HFFc6 (cell line): ENCODE results near the gene SLC25A13. TPM values are rescaled to one million over a fixed set of nuclear protein-coding genes. Genes with fewer than 3 reads are reported as not detected.

Experiments used
- DNase-seq: peaks from one replicate; pipeline ENCODE4 v3.0.0-alpha.2; 2018
- H3K27ac Mint-ChIP-seq: 2 replicates; pipeline ENCODE4 v1.8.0; 2020; ENCODE audit warnings: mild to moderate bottlenecking, mixed read lengths
- H3K27me3 Mint-ChIP-seq: 2 replicates; pipeline ENCODE4 v1.8.0; 2021; ENCODE audit warnings: mild to moderate bottlenecking, moderate library complexity, mixed read lengths; ENCODE audit not compliant: insufficient read depth
- H3K36me3 Mint-ChIP-seq: 2 replicates; pipeline ENCODE4 v1.8.0; 2021; ENCODE audit warnings: low read depth, mixed read lengths
- H3K4me1 Mint-ChIP-seq: 2 replicates; pipeline ENCODE4 v1.8.0; 2020; ENCODE audit warnings: low read depth, mixed read lengths
- H3K4me3 Mint-ChIP-seq: 2 replicates; pipeline ENCODE4 v1.8.0; 2020; ENCODE audit warnings: mild to moderate bottlenecking, moderate library complexity, mixed read lengths
- H3K9me3 Mint-ChIP-seq: 2 replicates; pipeline ENCODE4 v1.8.0; 2020; ENCODE audit warnings: mild to moderate bottlenecking, mixed read lengths
- CTCF ChIP-seq: fragments of 200-600 bp; sonication (generic); IDR thresholded peaks from 2 replicates; pipeline ENCODE4 v1.5.0; 2021; ENCODE audit warnings: antibody characterized with exemption, mild to moderate bottlenecking
- total RNA-seq, 6 experiments: library from RNA; stranded (reverse); fragmentation: NEBNext Ultra II Directional; extraction: Animal tissue kit (Norgen Biotek cat#: 25700); gene quantifications; 2 replicates in 1 of 6; 3 replicates in 5 of 6; pipeline ENCODE4 v1.2.3, GENCODE V29; 2021

The SLC25A13 gene
- total RNA-seq, 6 experiments from 2014 or later: 7.4 to 15.4 (median 12.9) TPM

- Mint-ChIP-seq H3K36me3 (peaks cover 7% of the 10 kb centered on the region), H3K4me1 (peaks cover 19% of the 10 kb centered on the region), H3K9me3 (no peaks in the 10 kb centered on the region), H3K27me3 (no peaks in the 10 kb centered on the region), H3K27ac (peak overlapping the region; percentile 25), H3K4me3 (no peak overlapping the region; the same call in 1 of the 2 replicates)
- no peak for TF ChIP-seq CTCF
- DNase-seq: no peak
Measured at GRCh38 chr7:96236198-96237039, 85.5 kb downstream of the SLC25A13 start.

- no peak for TF ChIP-seq CTCF
- Mint-ChIP-seq H3K27ac (no peak overlapping the region), H3K36me3 (peaks cover 13% of the 10 kb centered on the region), H3K9me3 (no peaks in the 10 kb centered on the region), H3K4me1 (peaks cover 19% of the 10 kb centered on the region), H3K4me3 (no peak overlapping the region), H3K27me3 (no peaks in the 10 kb centered on the region)
- no peak for DNase-seq
Measured at GRCh38 chr7:96235281-96235680, 86.6 kb downstream of the SLC25A13 start.

- Mint-ChIP-seq H3K36me3 (peaks cover 25% of the 10 kb centered on the region), H3K27me3 (no peaks in the 10 kb centered on the region), H3K27ac (no peak overlapping the region), H3K4me1 (peaks cover 19% of the 10 kb centered on the region), H3K4me3 (no peak overlapping the region), H3K9me3 (no peaks in the 10 kb centered on the region)
- no peak for DNase-seq
- no peak for TF ChIP-seq CTCF
Measured at GRCh38 chr7:96233528-96234154, 88.3 kb downstream of the SLC25A13 start.

- H3K9me3 Mint-ChIP-seq: no peaks in the 10 kb centered on the region
- no peaks in the 10 kb centered on the region for H3K27me3 Mint-ChIP-seq
- peaks cover 19% of the 10 kb centered on the region for H3K4me1 Mint-ChIP-seq
- peaks cover 28% of the 10 kb centered on the region for H3K36me3 Mint-ChIP-seq
- no peak for DNase-seq
- no peak overlapping the region for H3K27ac Mint-ChIP-seq
- H3K4me3 Mint-ChIP-seq: no peak overlapping the region
- TF ChIP-seq CTCF: no peak
Measured at GRCh38 chr7:96233084-96233483, 88.8 kb downstream of the SLC25A13 start.

GRCh38 chr7:96228760-96229159, 93.1 kb downstream of the SLC25A13 start:
- H3K27me3 Mint-ChIP-seq: no peaks in the 10 kb centered on the region
- H3K36me3 Mint-ChIP-seq: peaks cover 22% of the 10 kb centered on the region
- no peak for DNase-seq
- H3K27ac Mint-ChIP-seq: no peak overlapping the region
- H3K4me1 Mint-ChIP-seq: no peaks in the 10 kb centered on the region
- TF ChIP-seq CTCF: no peak
- H3K4me3 Mint-ChIP-seq: no peak overlapping the region
- no peaks in the 10 kb centered on the region for H3K9me3 Mint-ChIP-seq
